VCaP (cell line): ENCODE measurements around the gene UPK3B.
"Not testable (repeated sequence)": the region's sequence is repeated elsewhere in the genome, so short reads cannot be mapped to it uniquely, and the experiment has no call there.

Source experiments
- H3K27ac ChIP-seq: fragments of 450-650 bp; 2 replicates; pipeline ENCODE4 v1.5.1; 2017
- CTCF ChIP-seq: fragments of 450-650 bp; conservative IDR thresholded peaks from 2 replicates; pipeline ENCODE4 v1.5.1; 2017; ENCODE audit warnings: mild to moderate bottlenecking, moderate library complexity

The UPK3B gene

GRCh38 chr7:76507723-76508406 lies 2.5 kb upstream of the UPK3B start:
- H3K27ac ChIP-seq = no peak overlapping the region
- no peak for TF ChIP-seq CTCF

- not testable (repeated sequence) for H3K27ac ChIP-seq
Observed at GRCh38 chr7:76511200-76511910, 1.0 kb downstream of the UPK3B start.

- H3K27ac ChIP-seq = not testable (repeated sequence)
Observed at GRCh38 chr7:76511911-76512885, 1.8 kb downstream of the UPK3B start.

- TF ChIP-seq CTCF = peak; percentile 34
- no peak overlapping the region for H3K27ac ChIP-seq
Observed at GRCh38 chr7:76512941-76513816, 2.8 kb downstream of the UPK3B start.

- no peak overlapping the region for H3K27ac ChIP-seq
- TF ChIP-seq CTCF = no peak
Observed at GRCh38 chr7:76513817-76514799, 3.8 kb downstream of the UPK3B start.

GRCh38 chr7:76514926-76515771 lies 4.8 kb downstream of the UPK3B start:
- no peak overlapping the region for H3K27ac ChIP-seq
- TF ChIP-seq CTCF = no peak

- TF ChIP-seq CTCF = peak; percentile 90
Observed at GRCh38 chr7:76515999-76516443, 5.7 kb downstream of the UPK3B start.

GRCh38 chr7:76516932-76517331 lies 6.6 kb downstream of the UPK3B start:
- H3K27ac ChIP-seq = not testable (repeated sequence)

More at GRCh38 chr7:76515999-76516443, 5.7 kb downstream of the UPK3B start:
- H3K27ac ChIP-seq = no peak overlapping the region

- H3K27ac ChIP-seq = not testable (repeated sequence)
Observed at GRCh38 chr7:76526183-76526582, 15.8 kb downstream of the UPK3B start.

- H3K27ac ChIP-seq = not testable (repeated sequence)
Observed at GRCh38 chr7:76531643-76532042, 21.3 kb downstream of the UPK3B start.

- H3K27ac ChIP-seq = not testable (repeated sequence)
Observed at GRCh38 chr7:76543197-76543596, 32.8 kb downstream of the UPK3B start, which contains the start of gene SPDYE16. TSS of gene SPDYE16 (minus strand) at chr7:76543297. CDS start at chr7:76541459, 1,838 bp downstream.
